HG02938 (cell line): ENCODE data around the gene CYB561D2.
A peak's percentile ranks its signal among the peaks of the same experiment; 100 is the strongest.
"Not testable (repeated sequence)": the region's sequence is repeated elsewhere in the genome, so short reads cannot be mapped to it uniquely, and the experiment has no call there.

ENCODE experiments used
- ATAC-seq: cut with Tn5 transposase; IDR thresholded peaks from one replicate; pipeline ENCODE4 v1.9.1; 2021; ENCODE audit warnings: mild to moderate bottlenecking, moderate library complexity; ENCODE audit not compliant: unreplicated experiment

The CYB561D2 gene

GRCh38 chr3:50350527-50351322 is at the start of gene CYB561D2, which contains the start of gene NPRL2:
Gene CYB561D2, plus strand, starts transcription at chr3:50350862. Its CDS starts 572 bp downstream, at chr3:50351434.
Gene NPRL2, minus strand, starts transcription at chr3:50350775. Its CDS starts 123 bp downstream, at chr3:50350652.
- peak; percentile 82 for ATAC-seq

GRCh38 chr3:50302095-50303012 is 48.3 kb upstream of the CYB561D2 start:
- no peak for ATAC-seq

- no peak for ATAC-seq
Observed at GRCh38 chr3:50303013-50303815, 47.4 kb upstream of the CYB561D2 start, which contains the start of gene HYAL1. Gene HYAL1, minus strand, starts transcription at chr3:50303574. Its CDS starts 618 bp downstream, at chr3:50302956.

GRCh38 chr3:50304601-50305000 is 46.1 kb upstream of the CYB561D2 start:
- ATAC-seq, result no peak

- not testable (repeated sequence) for ATAC-seq
Observed at GRCh38 chr3:50312041-50312440, 38.6 kb upstream of the CYB561D2 start.

- ATAC-seq, result no peak
Observed at GRCh38 chr3:50314342-50314741, 36.3 kb upstream of the CYB561D2 start.

GRCh38 chr3:50314816-50315215 is 35.8 kb upstream of the CYB561D2 start:
- ATAC-seq, result no peak

GRCh38 chr3:50316657-50317242 is 33.9 kb upstream of the CYB561D2 start:
- ATAC-seq, result no peak

- ATAC-seq, result no peak
Observed at GRCh38 chr3:50317300-50317699, 33.4 kb upstream of the CYB561D2 start.

GRCh38 chr3:50318163-50318562 is 32.5 kb upstream of the CYB561D2 start:
- no peak for ATAC-seq

- no peak for ATAC-seq
Observed at GRCh38 chr3:50318615-50319014, 32.0 kb upstream of the CYB561D2 start.

- ATAC-seq, result no peak
Observed at GRCh38 chr3:50319181-50319893, 31.3 kb upstream of the CYB561D2 start.

- no peak for ATAC-seq
Observed at GRCh38 chr3:50319894-50320625, 30.6 kb upstream of the CYB561D2 start.

GRCh38 chr3:50320853-50321335 is 29.8 kb upstream of the CYB561D2 start:
- peak; percentile 46 for ATAC-seq

- ATAC-seq, result peak; percentile 73
Observed at GRCh38 chr3:50321336-50322114, 29.1 kb upstream of the CYB561D2 start.

GRCh38 chr3:50322115-50322385 is 28.6 kb upstream of the CYB561D2 start:
- ATAC-seq, result no peak

- no peak for ATAC-seq
Observed at GRCh38 chr3:50322386-50323091, 28.1 kb upstream of the CYB561D2 start, which contains the start of gene HYAL2. Gene HYAL2, minus strand, starts transcription at chr3:50322745. Its CDS starts 2,256 bp downstream, at chr3:50320489.
